HAP-1 (cell line): ENCODE measurements around the gene TRDN.
"Not testable (repeated sequence)": the region's sequence is repeated elsewhere in the genome, so short reads cannot be mapped to it uniquely, and the experiment has no call there.

Source experiments
- DNase-seq, 2 experiments: peaks; one replicate each; pipeline ENCODE4 v3.0.0-alpha.2; 2016 to 2020; ENCODE audit warnings: low spot score in 2 of 2
- H3K27me3 ChIP-seq: fragments of 250-450 bp; sonication (Bioruptor Pico); 2 replicates; pipeline ENCODE4 v1.5.1; 2020; ENCODE audit warnings: low read depth, mild to moderate bottlenecking, moderate library complexity
- H3K36me3 ChIP-seq: fragments of 250-450 bp; sonication (Bioruptor Pico); replicated peaks from 2 replicates; pipeline ENCODE4 v1.5.1; 2020; ENCODE audit warnings: mild to moderate bottlenecking
- H3K4me1 ChIP-seq: fragments of 250-450 bp; sonication (Bioruptor Pico); 2 replicates; pipeline ENCODE4 v1.5.1; 2020; ENCODE audit warnings: mild to moderate bottlenecking
- H3K4me3 ChIP-seq: fragments of 250-450 bp; sonication (Bioruptor Pico); 2 replicates; pipeline ENCODE4 v1.5.1; 2020; ENCODE audit warnings: mild to moderate bottlenecking, moderate library complexity
- H3K9me3 ChIP-seq: fragments of 250-450 bp; sonication (Bioruptor Pico); 2 replicates; pipeline ENCODE4 v1.5.1; 2020; ENCODE audit warnings: mild to moderate bottlenecking, moderate library complexity
- in situ Hi-C: fragments of 300-500 bp; cut with MboI; formaldehyde crosslinking; loops from 3 replicates; pipeline ENCODE4 v1.14.3; 2020; ENCODE audit warnings: low sequenced_read_pairs, inconsistent platforms, mixed read lengths

TRDN gene

DNA sequence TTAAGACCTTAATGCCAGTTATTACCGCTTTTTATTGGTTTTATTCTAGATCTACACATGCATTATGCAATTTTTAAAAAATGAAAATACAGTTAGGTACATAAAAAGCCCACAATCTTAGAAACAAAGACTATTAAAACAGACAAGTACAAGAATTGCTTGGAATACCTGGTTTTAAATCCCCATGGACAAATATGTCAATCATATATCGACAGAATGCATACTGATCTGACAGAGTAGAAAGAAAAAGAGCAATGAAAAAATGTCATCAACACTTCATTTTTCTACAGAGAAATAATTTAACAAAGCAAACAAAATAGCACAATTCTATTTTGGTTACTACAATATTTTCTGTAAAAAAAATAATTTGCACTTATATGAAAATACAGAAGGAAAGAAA lies 139.7 kb downstream of the TRDN start:
- no peak for DNase-seq
- Histone ChIP-seq H3K4me1 (0 out of 2 replicates have a peak, but pooled peaks cover 6% of the 10 kb centered on the region), H3K9me3 (no peaks in the 10 kb centered on the region), H3K27me3 (no peaks in the 10 kb centered on the region), H3K36me3 (no peaks in the 10 kb centered on the region), H3K4me3 (no peak overlapping the region)
- in situ Hi-C loops: no loop called here

GRCh38 chr6:123489589-123489988 lies 147.2 kb downstream of the TRDN start:
- no peak for DNase-seq
- no peaks in the 10 kb centered on the region for H3K9me3 ChIP-seq
- H3K4me1 ChIP-seq: peaks cover 2% of the 10 kb centered on the region; the same call in 1 of the 2 replicates
- no peaks in the 10 kb centered on the region for H3K27me3 ChIP-seq
- no peaks in the 10 kb centered on the region for H3K36me3 ChIP-seq
- no peak overlapping the region for H3K4me3 ChIP-seq
- in situ Hi-C loops: no loop called here

- no peaks in the 10 kb centered on the region for H3K4me1 ChIP-seq
- H3K4me3 ChIP-seq: no peak overlapping the region
- no peak for DNase-seq
- H3K27me3 ChIP-seq: no peaks in the 10 kb centered on the region
- in situ Hi-C loops: no loop called here
- no peaks in the 10 kb centered on the region for H3K36me3 ChIP-seq
- no peaks in the 10 kb centered on the region for H3K9me3 ChIP-seq
These were observed 155.8 kb downstream of the TRDN start for GRCh38 chr6:123480986-123481385.

- H3K4me3 ChIP-seq, in situ Hi-C loops, H3K27me3 ChIP-seq, H3K4me1 ChIP-seq, H3K9me3 ChIP-seq, H3K36me3 ChIP-seq: not testable (repeated sequence)
- DNase-seq: peak in 1 of 2 experiments; percentile 37
These were observed 164.6 kb downstream of the TRDN start for GRCh38 chr6:123472025-123472702.

DNA sequence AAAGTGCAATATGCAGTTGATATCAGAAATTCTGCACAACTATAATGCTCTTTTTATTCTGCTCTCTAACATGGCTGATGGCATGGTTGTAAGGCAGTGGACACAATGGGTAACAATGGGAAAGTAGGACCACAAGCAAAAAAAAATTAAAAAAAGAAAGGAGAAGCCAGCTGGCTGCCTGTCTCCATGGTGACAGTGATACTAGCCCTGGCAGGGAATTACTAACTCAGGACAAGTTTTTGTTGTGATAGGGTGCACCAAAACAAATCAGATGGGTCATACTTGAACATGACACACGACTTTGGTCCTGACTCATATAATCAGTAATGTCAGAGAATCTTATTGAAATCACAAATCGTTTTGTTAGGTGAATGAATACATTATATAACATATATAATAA lies 169.4 kb downstream of the TRDN start:
- Histone ChIP-seq H3K4me1 (0 out of 2 replicates have a peak, but pooled peaks cover 4% of the 10 kb centered on the region), H3K9me3 (no peaks in the 10 kb centered on the region), H3K27me3 (no peaks in the 10 kb centered on the region), H3K4me3 (no peak overlapping the region), H3K36me3 (no peaks in the 10 kb centered on the region)
- in situ Hi-C loops: no loop called here
- DNase-seq: peak; percentile 6 to 22

DNA sequence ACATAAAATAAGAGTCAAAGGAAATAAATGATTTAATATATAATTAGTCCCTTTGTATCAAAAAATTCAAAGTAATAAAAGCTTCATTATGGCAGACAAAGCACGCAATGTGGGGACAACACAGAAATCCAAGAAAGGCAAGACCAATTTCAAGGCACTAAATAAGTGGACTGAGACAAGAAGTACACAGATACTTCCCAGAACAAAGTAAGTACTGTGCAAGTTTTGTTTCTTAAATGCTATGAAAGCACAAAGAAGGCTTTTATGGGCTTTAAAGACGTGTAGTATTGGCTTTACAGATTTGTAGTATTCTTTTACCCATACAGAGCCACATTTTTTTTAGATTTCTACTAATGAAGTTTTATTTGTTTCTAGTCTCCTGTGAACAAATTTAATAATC lies 174.6 kb downstream of the TRDN start:
- no peaks in the 10 kb centered on the region for H3K9me3 ChIP-seq
- no peaks in the 10 kb centered on the region for H3K27me3 ChIP-seq
- no peaks in the 10 kb centered on the region for H3K36me3 ChIP-seq
- in situ Hi-C loops: no loop called here
- DNase-seq: no peak
- no peak overlapping the region for H3K4me3 ChIP-seq
- no peaks in the 10 kb centered on the region for H3K4me1 ChIP-seq

GRCh38 chr6:123458218-123458617 lies 178.5 kb downstream of the TRDN start:
- Histone ChIP-seq H3K4me1 (no peaks in the 10 kb centered on the region), H3K9me3 (no peaks in the 10 kb centered on the region), H3K36me3 (no peaks in the 10 kb centered on the region), H3K4me3 (no peak overlapping the region), H3K27me3 (no peaks in the 10 kb centered on the region)
- in situ Hi-C loops: no loop called here
- no peak for DNase-seq

- in situ Hi-C loops: no loop called here
- H3K9me3 ChIP-seq: no peaks in the 10 kb centered on the region
- no peak for DNase-seq
- H3K4me1 ChIP-seq: no peaks in the 10 kb centered on the region
- no peak overlapping the region for H3K4me3 ChIP-seq
- no peaks in the 10 kb centered on the region for H3K36me3 ChIP-seq
- no peaks in the 10 kb centered on the region for H3K27me3 ChIP-seq
These were observed 179.9 kb downstream of the TRDN start for GRCh38 chr6:123456836-123457235.

GRCh38 chr6:123454448-123454847 lies 182.3 kb downstream of the TRDN start:
- no peak overlapping the region for H3K4me3 ChIP-seq
- no peaks in the 10 kb centered on the region for H3K9me3 ChIP-seq
- no peaks in the 10 kb centered on the region for H3K36me3 ChIP-seq
- no peaks in the 10 kb centered on the region for H3K4me1 ChIP-seq
- no peak for DNase-seq
- H3K27me3 ChIP-seq: no peaks in the 10 kb centered on the region
- in situ Hi-C loops: no loop called here

- H3K4me1 ChIP-seq, H3K4me3 ChIP-seq, DNase-seq, H3K36me3 ChIP-seq, H3K27me3 ChIP-seq, in situ Hi-C loops, H3K9me3 ChIP-seq: not testable (repeated sequence)
These were observed 183.7 kb downstream of the TRDN start for GRCh38 chr6:123453071-123453470.

DNA sequence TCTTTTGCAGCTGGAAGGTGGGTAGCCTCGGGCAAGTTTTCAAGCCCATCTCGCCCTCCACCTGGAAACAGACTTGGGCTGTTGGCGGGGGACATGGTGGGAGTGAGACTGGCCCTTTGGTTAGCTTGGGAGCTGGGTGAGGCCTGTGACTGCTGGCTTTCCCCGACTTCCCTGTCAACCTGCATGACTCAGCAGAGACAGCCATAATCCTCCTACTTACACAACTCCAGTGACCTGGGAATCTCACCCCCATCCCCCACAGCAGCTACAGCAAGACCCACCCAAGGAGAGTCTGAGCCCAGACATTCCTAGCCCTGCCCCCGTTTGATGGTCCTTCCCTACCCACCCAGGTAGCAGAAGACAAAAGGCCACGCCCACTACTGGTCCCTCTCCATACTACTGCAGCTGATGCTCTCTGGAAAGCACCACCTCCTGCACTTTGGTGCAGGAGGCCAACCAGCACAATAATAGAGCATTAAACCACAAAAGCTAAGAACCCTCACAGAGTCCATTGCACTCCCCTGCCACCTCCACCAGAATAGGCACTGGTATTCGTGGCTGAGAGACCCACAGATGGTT lies 188.4 kb downstream of the TRDN start:
- Histone ChIP-seq H3K36me3 (no peaks in the 10 kb centered on the region), H3K4me3 (no peak overlapping the region), H3K9me3 (no peaks in the 10 kb centered on the region), H3K4me1 (no peaks in the 10 kb centered on the region), H3K27me3 (no peaks in the 10 kb centered on the region)
- in situ Hi-C loops: no loop called here
- no peak for DNase-seq

DNA sequence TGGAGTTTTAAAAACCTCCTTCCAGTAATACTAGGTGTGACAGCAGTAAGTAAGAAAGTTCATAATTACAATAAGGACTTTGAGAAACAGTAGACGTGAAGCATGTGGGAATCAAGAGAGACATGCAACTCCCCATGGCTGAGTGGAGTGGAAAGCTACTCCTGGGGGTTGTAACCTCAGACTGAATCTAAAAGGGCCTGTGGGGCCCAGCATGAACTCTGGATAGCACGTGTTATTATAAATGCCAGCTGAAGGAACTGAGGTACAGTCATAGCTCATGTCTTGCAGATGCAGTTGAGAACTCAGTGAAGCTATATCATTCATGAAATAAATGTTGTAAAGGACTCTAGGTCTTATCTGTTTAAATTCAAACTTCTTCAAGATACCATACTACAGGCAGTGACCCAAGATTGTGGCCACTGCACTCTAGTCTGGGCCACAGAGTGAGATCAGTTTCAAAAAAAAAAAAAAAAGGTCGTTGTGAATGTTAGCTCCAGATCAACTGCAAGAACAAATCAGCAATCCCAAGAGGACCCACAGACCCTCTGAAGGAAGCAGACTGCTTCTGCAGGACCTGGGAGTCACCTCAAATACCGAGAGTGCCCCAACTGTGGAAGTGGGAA lies 189.3 kb downstream of the TRDN start:
- Histone ChIP-seq H3K4me3 (no peak overlapping the region), H3K27me3 (no peaks in the 10 kb centered on the region), H3K4me1 (no peaks in the 10 kb centered on the region), H3K9me3 (no peaks in the 10 kb centered on the region), H3K36me3 (no peaks in the 10 kb centered on the region)
- in situ Hi-C loops: no loop called here
- DNase-seq: no peak

GRCh38 chr6:123439371-123439770 lies 197.4 kb downstream of the TRDN start:
- H3K9me3 ChIP-seq: no peaks in the 10 kb centered on the region
- in situ Hi-C loops: no loop called here
- no peaks in the 10 kb centered on the region for H3K27me3 ChIP-seq
- no peak for DNase-seq
- H3K36me3 ChIP-seq: no peaks in the 10 kb centered on the region
- H3K4me3 ChIP-seq: no peak overlapping the region
- peaks cover 10% of the 10 kb centered on the region for H3K4me1 ChIP-seq

- Histone ChIP-seq H3K4me1 (peaks cover 11% of the 10 kb centered on the region), H3K9me3 (no peaks in the 10 kb centered on the region), H3K36me3 (no peaks in the 10 kb centered on the region), H3K27me3 (no peaks in the 10 kb centered on the region), H3K4me3 (no peak overlapping the region)
- DNase-seq: no peak
- in situ Hi-C loops: no loop called here
These were observed 202.6 kb downstream of the TRDN start for GRCh38 chr6:123434186-123434585.
